T-helper 1 cell treated with Interleukin-12 subunit alpha and Interleukin-12 subunit beta and Interleukin-4 antibody, amounts not matched to agents 30 ng/mL and 1 ng/mL, for 36 hours (primary cell): ENCODE measurements around the gene MYOZ2. TPM values are rescaled to one million over a fixed set of nuclear protein-coding genes. Genes with fewer than 3 reads are reported as not detected.

Experiments used
- intact Hi-C: fragments of 100-400 bp; cut with micrococcal nuclease; formaldehyde crosslinking; loops from one replicate; pipeline ENCODE4 v1.15.1; 2024
- total RNA-seq: library from RNA; stranded (reverse); gene quantifications from 2 replicates; pipeline ENCODE4 v1.2.3, GENCODE V29; 2022

MYOZ2 gene
- total RNA-seq, 1 donor from 2014 or later, result not detected

- intact Hi-C loops, result no loop called here
These were observed 101.6 kb downstream of the MYOZ2 start for GRCh38 chr4:119237201-119237600.

Other genes starting within 250 kb of the MYOZ2 start
- 0.93 and 0.98 TPM in 2 replicates for gene SYNPO2, start 247.0 kb upstream of the MYOZ2 start, total RNA-seq
- 5.6 and 5.9 TPM in 2 replicates for gene USP53, start 76.9 kb downstream of the MYOZ2 start, total RNA-seq
- not detected in 2 replicates for gene FABP2, start 186.3 kb downstream of the MYOZ2 start, total RNA-seq